Liver (tissue), 3 donors: ENCODE data around the gene CRB1.

Source experiments
- CTCF ChIP-seq: fragments of 150-350 bp; IDR thresholded peaks from 2 replicates; pipeline ENCODE4 v1.5.1; 2017; ENCODE audit warnings: improper control_type of control experiment, low read depth, low read length; ENCODE audit not compliant: missing input control
- FOXA1 ChIP-seq: IDR thresholded peaks from 2 replicates; pipeline ENCODE4 v1.6.1; 2016; ENCODE audit warnings: antibody characterized with exemption
- TAF1 ChIP-seq: conservative IDR thresholded peaks from 2 replicates; pipeline ENCODE4 v1.6.1; 2016; ENCODE audit warnings: antibody characterized with exemption, mild to moderate bottlenecking
- TF ChIP-seq, protein P1 (sequence below): IDR thresholded peaks from 2 replicates; pipeline ENCODE4 v1.6.1; 2016; ENCODE audit warnings: antibody characterized with exemption
- donor health status: healthy.
- donor health status: healthy.

DNA sequence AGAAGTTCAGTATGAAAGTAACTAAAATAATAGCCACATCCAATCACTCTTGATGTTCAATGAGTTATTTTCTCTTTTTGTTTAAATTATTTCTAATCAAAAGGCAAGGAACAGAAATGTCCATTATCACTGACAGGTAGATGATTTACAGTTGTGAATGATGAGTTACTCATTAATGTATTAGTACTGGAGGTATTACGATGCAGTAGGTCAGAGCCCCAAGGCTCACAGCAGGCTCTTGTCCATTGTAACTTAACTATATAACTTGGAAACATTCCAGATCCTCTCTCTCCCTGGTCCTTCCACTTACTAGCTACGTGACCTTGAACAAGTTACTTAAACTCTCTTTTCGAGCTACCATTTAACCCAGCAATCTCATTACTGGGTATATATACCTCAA is 39.5 kb downstream of the CRB1 start:
- no peak for TF ChIP-seq CTCF
- no peak for TF ChIP-seq FOXA1
- no peak for TF ChIP-seq TAF1
- TF ChIP-seq, protein P1, sequence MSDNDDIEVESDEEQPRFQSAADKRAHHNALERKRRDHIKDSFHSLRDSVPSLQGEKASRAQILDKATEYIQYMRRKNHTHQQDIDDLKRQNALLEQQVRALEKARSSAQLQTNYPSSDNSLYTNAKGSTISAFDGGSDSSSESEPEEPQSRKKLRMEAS: no peak
